Superior temporal gyrus (tissue), 1 donor: ENCODE data around the gene CENATAC.
A peak's percentile ranks its signal among the peaks of the same experiment; 100 is the strongest.
"Not testable (repeated sequence)": the region's sequence is repeated elsewhere in the genome, so short reads cannot be mapped to it uniquely, and the experiment has no call there.

ENCODE experiments used
- DNase-seq: peaks from one replicate; pipeline ENCODE4 v3.0.0-alpha.2; 2016; ENCODE audit errors: extremely low spot score

The CENATAC gene

DNA sequence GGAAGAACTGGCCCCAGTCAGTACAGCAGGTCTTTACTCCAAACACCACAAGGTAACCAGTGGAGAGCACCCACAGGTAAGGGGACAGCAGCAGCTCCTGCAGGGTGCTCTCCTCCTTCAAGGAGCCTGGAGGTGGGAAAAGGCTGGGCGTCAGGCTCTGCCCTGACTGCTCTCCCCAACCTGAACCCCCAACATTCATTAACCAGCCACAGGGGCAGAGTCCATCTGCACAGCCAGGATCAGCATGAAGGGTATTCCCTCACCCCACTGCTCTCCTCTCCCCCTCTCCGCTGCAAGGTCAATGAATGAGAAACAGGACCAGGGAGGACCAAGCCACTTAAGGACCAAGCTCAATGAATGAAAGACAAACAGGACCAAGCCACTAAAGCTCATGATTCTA lies 29.0 kb downstream of the CENATAC start:
- no peak for DNase-seq

DNA sequence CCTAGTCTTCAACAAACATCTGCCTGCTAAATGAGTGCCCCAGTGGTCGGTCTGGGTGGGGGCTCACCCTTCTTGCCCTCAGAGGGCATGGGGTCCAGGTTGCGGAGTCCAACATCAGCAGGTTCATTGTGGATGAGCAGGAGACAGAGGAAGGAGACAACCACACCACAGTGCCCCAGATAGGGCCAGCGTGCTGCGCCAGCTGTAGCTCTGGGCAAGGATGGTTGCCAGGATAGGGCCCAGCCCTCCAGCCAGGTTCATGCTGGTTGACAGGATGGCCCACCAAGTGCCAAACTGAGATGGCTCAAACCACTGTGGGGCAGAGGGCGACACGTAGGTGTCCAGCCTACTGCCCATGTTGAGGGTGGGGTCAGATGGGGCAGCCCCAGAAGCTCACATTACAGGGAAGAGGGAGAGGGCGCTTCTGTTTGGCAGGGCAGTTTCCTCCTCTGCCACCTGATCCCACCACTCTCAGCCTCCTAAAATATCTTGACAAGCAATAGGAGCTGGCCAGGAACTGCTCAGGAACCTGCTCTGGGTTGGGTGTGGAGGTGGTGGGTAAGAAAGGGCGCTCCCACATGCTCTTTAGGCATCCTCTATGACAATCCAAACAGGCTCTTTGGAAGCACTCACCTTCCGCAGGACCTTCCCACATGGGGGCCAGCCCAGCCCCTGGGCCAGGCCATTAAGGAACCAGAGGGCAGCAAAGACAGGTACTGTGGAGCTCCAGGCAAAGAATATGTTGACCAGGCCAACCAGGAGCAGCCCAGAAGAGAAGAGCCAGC lies 29.8 kb downstream of the CENATAC start:
- no peak for DNase-seq

DNA sequence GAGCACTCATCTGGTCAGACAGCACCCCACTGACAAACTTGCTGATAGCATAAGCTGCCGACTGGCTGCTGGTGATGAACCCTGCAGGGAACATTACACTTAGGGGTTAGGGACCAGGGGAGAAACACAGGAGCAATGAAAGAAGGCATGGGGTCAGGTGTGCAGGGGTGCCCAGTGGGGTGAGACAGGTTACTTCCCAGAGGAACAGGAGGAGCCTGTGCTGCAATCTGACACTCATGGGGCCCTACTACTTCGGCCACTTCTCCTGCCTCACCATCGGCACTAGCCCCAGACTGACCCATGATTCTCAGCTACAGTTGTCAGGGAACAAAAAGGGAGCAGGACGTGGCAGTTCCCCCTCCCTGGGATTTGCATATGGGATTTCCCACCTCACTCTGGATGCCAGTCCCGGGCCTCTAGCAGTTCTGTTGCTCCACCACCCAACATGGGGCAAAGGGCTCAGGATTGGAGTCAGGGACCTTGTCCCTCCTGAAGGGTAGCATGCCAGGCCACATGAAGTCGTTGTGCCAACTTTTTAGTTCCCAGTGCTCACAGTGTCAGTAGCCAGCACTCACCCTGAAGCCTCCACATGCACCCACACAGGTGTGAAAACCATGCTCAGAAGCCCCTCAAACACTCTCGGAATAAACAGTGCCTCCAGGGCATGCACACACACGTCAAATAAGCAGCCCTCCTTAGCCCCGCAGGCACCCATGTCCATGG lies 30.6 kb downstream of the CENATAC start:
- no peak for DNase-seq

DNA sequence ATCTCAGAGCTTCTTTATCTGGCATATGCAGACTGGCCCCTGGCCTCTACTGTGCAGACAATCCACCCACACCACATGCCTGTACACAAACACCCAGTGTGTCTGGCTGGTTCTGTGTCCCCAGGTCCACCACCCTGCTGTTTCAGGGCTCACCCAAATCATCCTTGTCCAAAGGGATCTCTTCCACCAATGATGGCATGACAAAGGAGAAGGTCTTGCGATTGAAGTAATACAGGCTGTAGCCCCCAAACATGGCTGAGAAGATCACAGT lies 31.1 kb downstream of the CENATAC start:
- no peak for DNase-seq

DNA sequence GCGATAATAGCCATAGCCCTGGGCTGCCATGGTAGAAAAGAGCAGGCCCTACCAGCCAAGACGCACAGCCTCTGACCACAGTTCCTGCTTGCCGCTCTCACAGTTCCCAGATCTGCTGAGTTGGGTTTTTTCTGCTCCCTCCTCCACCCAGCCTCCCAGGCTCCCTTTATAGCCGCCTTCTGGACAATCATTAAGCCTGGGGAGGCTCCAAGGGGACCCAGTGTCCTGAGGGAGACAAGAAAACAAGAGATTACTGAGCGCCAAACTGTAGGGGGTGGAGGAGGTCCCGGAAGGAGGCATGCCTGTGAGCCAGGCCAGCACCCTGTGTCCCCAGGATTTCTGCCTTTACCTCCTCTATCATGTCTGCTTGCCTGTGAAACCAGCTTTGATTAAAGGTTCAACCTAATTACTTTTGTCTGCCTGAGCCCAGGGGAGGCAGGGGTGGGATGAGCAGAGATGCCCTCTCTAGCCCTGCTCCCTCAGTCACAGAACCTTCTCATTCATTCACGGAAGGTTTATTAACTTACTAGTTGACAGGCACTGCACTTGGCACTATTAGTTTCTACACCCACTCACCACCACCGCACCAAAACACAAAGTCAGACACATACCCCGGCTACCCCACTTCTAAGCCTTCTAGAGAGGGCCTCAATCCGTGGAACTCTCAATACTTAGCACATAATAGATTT lies 31.5 kb downstream of the CENATAC start:
- peak; percentile 15 for DNase-seq

DNA sequence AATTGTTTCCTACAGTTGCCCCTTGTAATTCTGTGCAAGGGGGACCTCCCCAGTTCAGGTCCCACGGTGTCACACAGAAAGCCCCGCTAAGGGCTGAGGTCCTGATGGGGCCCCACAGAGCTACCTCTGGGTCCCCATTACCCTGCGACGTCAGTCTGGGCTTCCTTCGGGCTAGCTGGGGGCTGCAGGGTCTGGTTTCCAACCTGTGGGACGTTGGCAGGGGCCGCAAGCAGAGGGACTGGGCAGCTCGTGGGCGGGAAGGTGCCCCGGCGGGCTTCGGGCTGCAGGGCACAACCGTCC lies 32.0 kb downstream of the CENATAC start:
- DNase-seq, result no peak

DNA sequence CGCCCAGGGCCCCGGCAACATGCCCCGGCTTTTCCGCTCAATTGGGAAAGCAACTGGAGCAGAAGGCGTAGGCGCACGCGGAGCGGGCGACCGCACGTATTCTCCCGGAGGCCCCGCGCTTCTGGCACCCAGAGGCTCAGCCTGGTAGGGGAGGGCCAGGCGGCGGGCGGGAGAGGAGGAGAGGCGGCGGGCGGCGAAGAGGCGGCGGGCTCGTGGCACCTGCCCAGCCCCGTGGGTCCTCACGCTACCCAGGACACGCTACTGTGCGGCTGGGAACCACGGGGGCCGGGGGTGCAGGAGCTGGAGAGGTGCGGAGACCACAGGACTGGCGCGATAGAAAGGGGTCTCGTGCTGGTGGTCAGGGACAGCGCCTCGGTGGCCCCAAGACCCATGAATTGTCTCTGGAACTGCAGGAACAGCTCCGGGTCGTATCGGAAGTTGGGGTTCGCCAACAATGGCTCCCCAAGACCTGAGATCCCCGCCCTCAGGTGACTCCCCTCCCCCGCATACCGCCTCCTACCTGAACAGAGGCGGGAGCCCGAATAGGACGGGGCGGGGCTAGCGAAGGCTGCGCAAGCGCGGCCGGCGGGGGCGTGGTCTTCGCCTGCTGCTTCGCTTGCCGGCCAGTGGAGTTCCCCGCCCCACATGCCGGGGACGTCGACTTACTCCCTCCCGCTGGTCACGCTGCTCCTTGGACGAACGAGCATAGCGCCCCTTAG lies 32.5 kb downstream of the CENATAC start, which contains the start of gene SLC37A4:
SLC37A4 (minus strand) TSS at position 549 of the 719 bp plus-strand sequence.
- peak; percentile 98 for DNase-seq

DNA sequence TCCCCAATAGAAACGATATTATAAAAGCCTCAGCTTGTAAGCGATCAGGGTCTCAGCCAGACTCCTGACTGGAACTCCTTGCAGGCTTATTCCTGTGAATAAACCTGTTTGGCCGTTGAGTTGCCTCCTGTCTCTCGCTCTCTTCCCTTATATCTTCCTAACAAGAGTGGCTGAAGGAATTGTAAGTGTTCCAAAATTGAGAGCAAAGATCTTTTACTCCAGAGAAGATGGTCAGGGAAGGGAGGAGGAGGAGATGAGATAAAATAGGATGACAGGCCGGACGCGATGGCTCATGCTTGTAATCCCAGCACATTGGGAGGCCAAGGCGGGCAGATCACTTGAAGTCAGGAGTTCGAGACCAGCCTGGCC lies 34.0 kb downstream of the CENATAC start:
- DNase-seq, result no peak

DNA sequence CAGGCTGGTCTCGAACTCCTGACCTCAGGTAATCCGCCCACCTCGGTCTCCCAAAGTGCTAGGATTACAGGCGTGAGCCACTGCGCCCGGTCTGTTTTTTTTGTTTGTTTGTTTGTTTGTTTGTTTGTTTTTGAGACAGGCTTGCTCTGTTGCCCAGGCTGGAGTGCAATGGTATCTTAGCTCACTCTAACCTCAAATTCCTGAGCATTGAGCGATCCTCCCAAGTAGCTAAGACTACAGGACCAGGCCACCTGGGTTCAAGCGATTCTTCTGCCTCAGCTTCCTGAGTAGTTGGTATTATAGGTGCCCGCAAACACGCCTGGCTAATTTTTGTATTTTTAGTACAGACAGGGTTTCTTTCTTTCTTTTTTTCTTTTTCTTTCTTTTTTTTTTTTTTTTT lies 35.5 kb downstream of the CENATAC start:
- DNase-seq, result not testable (repeated sequence)

DNA sequence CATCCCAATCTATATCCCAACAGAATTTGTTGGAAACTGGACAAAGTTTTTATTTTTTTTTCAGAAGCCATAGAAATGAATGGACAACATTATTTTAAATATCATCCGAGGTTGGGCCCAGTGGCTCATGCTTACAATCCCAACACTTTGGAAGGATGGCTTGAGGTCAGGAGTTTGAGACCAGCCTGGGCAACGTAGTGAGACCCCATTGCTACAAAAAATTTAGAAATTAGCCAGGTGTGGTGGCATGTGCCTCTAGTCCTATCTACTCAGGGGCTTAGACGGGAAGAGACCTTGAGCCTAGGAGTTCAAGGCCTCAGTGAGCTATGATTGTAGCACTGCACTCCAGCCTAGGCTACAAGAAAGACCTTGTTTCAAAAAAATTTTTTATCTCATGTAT lies 36.9 kb downstream of the CENATAC start:
- no peak for DNase-seq

DNA sequence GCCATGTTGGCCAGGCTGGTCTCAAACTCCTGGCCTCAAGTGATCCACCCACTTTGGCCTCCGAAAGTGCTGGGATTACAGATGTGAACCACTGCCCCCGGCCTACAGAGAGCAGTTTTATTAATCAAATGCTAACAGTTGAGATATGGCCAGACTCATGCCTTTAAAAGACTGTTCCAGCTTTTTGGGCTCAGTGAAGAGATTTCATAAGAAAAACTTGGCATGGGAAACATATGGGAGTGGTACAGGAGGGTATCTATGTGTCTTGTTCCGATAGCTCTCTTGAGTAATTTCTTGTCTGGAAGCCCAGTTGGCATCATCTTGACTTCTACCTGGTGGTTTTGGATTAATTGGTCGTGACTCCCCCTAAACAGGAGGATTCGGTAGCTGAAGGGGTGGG lies 40.9 kb downstream of the CENATAC start:
- DNase-seq, result no peak

DNA sequence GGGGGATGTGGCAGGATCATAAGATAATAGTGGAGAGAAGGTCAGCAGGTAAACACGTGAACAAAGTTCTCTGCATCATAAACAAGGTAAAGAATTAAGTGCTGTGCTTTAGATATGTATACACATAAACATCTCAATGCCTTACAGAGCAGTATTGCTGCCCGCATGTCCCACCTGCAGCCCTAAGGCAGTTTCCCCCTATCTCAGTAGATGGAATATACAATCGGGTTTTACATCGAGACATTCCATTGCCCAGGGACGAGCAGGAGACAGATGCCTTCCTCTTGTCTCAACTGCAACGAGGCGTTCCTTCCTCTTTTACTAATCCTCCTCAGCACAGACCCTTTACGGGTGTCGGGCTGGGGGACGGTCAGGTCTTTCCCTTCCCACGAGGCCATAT lies 41.5 kb downstream of the CENATAC start:
- not testable (repeated sequence) for DNase-seq

DNA sequence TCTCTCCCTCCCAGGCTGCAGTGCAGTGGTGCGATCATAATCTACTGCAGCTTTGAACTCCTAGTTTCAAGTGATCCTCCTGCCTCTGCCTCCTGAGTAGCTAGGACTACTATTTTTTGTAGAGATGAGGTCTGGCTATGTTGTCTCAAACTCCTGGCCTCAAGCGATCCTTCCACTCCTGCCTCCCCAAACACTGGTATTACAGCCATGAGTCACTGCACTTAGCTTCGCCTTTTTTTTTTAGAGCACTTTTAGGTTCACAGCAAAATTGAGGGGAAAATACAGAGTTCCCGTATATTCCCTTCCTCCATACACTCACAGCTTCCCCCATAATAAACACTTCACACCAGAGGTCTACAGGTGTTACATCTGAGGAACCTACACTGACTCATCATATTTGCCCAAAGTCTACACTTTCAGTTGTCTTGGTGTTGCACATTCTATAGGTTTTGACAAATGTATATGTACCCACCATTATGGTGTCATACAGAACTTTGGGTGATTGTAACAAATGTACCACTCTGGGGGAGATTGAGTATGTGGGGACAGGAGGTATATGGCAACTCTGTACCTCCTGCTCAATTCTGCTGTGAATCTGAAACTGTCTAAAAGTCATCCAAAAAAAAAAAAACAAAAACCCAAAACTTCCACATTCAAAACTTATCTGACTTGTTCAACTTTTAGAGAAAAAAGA lies 44.0 kb downstream of the CENATAC start:
- no peak for DNase-seq

DNA sequence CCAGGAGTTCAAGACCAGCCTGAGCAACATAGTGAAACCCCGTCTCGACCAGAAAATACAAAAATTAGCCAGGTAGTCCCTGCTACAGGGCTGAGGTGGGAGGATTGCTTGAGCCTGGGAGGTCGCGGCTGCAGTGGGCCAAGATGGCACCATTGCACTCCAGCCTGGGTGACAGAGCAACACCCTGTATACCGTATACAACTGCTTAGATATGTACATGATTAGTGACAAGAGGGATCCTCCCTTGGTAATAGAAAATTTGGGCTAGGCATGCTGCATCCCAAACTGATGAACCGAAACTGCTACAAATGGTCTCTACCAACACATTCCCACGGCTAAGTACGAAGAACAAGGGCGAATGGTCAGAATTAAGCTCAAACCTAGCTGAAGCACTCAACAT lies 45.0 kb downstream of the CENATAC start:
- no peak for DNase-seq

DNA sequence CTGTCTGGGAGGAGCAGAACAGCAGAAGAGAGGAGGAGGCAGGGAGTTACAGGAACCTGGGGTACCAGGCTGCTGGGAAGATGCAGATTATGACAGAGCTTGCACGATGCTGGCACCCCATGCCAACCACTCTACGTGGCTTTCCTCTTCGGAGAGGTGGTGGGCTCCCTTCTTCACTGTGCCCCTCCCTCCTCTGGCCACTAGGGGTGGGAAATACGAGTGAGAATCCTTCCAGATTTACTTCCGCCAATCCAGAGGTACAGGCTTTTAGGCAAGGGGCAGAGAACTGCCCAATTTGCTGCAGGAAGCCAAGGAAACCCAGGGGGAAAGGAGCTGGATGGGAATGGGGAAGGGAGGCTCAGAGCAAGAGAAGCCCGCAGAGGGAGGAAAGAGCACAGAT lies 46.8 kb downstream of the CENATAC start:
- no peak for DNase-seq

DNA sequence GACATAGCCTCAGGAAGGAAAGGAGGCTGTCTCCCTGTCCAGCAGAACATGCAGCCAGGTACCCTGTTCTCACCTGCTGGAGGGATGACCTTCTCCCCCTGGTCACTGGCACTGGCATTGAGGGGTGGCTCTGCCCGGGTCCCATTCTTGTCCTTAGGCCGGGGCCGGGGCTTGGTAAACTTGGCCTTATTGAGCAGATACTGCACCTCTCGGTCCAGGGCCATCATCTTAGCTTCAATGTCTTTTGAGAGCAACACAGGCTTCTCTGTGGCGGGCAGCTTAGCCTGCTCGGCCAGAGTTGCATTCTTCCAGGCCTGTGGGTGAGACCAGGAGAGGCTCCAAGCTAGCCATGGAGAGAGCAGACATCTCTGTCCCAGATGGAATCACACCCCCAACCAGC lies 48.6 kb downstream of the CENATAC start:
- DNase-seq, result no peak

DNA sequence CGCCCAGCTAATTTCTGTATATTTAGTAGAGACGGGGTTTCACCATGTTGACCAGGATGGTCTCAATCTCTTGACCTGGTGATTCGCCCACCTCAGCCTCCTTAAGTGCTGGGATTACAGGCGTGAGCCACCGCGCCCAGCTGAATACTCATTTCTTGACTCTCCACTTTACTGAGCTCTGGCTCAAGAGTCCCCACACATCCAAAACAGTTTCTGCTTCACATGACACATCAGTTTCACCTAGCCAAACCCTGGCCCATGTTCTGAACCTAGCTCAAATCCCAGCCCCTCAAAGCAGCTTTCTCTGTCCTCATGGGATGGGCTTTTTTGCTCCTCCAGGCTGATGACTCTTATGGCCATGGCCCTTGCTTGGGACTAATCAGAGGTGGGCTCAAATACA lies 49.3 kb downstream of the CENATAC start:
- DNase-seq, result no peak

DNA sequence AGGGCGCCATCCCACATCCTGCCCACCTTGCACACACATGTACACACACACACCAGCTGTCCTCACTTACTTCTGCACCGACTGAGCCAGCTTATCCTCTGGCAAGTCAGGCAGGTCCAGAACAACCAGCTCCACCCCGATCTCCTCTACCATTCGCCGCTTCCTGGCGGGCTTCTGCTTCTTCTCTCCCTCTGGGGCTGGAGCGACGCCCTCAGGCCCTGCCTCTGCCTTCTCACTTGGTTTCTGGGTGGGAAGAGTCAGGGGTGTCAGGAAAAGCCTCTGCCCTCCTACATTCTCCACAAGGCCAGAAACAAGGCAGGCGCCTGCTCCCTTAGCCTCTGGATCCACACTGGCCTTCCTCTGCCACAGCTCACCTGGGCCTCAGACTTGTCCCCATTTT lies 50.7 kb downstream of the CENATAC start:
- DNase-seq, result no peak

DNA sequence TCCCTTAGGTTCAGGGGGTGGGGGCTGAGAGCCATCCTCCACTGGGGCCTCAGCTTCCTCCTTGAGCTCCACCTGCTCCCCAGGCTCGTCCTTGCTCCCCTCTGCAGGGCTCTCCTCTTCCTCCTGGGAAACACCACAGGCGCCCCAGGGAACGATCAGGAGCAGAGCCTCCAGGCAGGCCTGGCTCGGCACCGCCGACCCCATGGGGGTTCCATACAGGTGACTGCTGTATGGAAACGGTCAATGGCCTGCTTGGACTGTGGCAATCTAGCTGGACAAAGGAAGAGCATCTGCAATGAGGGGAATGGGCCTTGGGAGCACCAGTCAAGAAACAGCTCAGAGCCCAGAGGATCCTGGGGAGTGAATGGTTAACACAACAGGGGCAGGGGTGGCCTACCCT lies 51.1 kb downstream of the CENATAC start:
- DNase-seq, result no peak

DNA sequence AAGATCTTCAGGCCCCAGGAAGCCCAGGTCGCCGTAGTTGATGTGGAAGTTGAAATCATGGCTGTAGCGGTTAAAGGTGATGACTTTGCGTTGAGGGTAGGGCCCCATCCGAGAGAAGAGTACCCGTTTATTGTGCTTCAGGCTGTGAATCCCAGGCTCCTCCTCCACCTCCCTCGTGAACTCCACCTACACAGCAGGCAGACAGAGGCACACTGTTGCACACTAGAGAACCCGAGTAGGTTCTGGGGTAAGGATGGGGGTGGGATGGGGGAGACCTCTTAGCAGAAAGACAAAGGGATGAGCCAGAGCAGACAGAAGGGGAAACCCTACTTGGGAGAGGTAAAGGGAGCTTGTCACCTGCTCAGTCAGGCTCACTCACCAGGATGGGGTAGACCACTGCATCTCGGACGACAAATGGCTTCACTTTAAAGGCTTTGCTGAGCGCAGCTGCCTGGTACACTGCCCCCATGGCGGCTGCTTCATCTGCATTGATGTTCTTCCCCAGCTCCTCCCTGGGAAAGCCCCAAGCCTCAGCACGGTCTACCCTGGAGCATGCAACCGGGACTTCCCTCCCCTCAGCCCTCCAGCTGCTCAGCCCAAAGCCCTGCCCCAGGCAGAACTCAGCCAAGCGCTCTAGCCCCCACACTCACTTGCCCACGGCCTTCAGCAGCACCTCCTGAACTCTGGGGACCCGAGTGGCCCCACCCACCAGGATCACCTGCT lies 53.7 kb downstream of the CENATAC start:
- no peak for DNase-seq

DNA sequence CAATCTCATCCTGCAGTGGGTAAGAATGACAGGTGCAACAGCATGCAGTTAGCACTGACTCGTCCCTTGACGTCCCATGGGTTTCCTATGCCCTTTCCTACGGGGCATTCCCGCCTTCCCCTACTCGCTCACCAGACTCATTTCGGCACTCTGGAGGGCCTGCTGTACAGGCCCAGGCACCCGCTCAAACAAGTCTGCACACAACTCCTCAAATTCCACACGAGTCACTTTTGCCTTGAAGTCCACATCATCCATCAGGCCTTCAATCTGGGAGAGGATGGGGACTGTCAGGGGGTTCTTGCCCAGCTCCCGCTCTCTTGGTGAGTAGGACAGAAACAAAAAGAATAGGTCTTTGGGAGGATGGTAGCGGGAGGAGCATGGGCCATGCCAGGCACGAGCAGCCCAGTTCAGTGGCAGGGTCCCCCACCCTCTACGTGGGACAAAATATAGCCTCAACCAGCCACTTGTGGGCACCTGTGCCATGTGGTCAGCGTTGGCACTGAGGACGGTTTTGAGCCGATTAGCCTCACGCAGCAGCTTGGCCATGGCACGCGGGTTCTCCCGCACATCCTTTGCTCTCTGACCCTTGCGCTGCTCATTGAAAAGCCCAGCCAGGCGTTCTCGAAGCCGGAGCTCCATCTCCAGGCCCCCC lies 54.4 kb downstream of the CENATAC start:
- DNase-seq, result no peak
